Posterior cingulate gyrus (tissue), 11 donors: ENCODE measurements around the gene SLA2.
"Not testable (repeated sequence)": the region's sequence is repeated elsewhere in the genome, so short reads cannot be mapped to it uniquely, and the experiment has no call there.

Source experiments
- DNase-seq, 10 donors: peaks; one replicate each; pipeline versions ENCODE4 v3.0.0 to v3.0.0-alpha.2; 2020 to 2021; ENCODE audit warnings: mixed read lengths in 3 of 10
- intact Hi-C: fragments of 100-400 bp; cut with DNase I; formaldehyde crosslinking; loops from one replicate; pipeline ENCODE4 v1.15.1; 2023

The SLA2 gene

GRCh38 chr20:36647196-36648121 is 1.5 kb upstream of the SLA2 start:
- intact Hi-C loops: no loop called here
- DNase-seq: peak in 1 of 10 donors; percentile 31

GRCh38 chr20:36646678-36647077 is 682 bp upstream of the SLA2 start:
- DNase-seq: no peak
- intact Hi-C loops: no loop called here

- DNase-seq: peak in 1 of 10 donors; percentile 46
- intact Hi-C loops: no loop called here
Measured at GRCh38 chr20:36645353-36645752, 643 bp downstream of the SLA2 start.

- DNase-seq: no peak
- intact Hi-C loops: no loop called here
Measured at GRCh38 chr20:36644706-36645095, 1.3 kb downstream of the SLA2 start.

- intact Hi-C loops: no loop called here
Measured at GRCh38 chr20:36644032-36644705, 1.8 kb downstream of the SLA2 start.

GRCh38 chr20:36642136-36642535 is 3.9 kb downstream of the SLA2 start:
- intact Hi-C loops: no loop called here
- peak in 1 of 10 donors; percentile 49 for DNase-seq

More at GRCh38 chr20:36644032-36644705, 1.8 kb downstream of the SLA2 start:
- peak in 1 of 10 donors; percentile 55 for DNase-seq

- no peak for DNase-seq
- intact Hi-C loops: no loop called here
Measured at GRCh38 chr20:36641506-36641843, 4.5 kb downstream of the SLA2 start.

- peak in 1 of 10 donors; percentile 12 for DNase-seq
- intact Hi-C loops: not testable (repeated sequence)
Measured at GRCh38 chr20:36638876-36639400, 7.1 kb downstream of the SLA2 start.

GRCh38 chr20:36634342-36634741 is 11.7 kb downstream of the SLA2 start:
- intact Hi-C loops: no loop called here
- peak in 1 of 10 donors; percentile 20 for DNase-seq

GRCh38 chr20:36633285-36633772 is 12.7 kb downstream of the SLA2 start:
- intact Hi-C loops: no loop called here
- peak in 2 of 10 donors; percentile 47 to 52 for DNase-seq

GRCh38 chr20:36632487-36633284 is 13.3 kb downstream of the SLA2 start:
- peak in 1 of 10 donors; percentile 53 for DNase-seq
- intact Hi-C loops: no loop called here

GRCh38 chr20:36632147-36632486 is 13.9 kb downstream of the SLA2 start:
- intact Hi-C loops: no loop called here
- DNase-seq: no peak

GRCh38 chr20:36631646-36632045 is 14.3 kb downstream of the SLA2 start:
- DNase-seq: peak in 1 of 10 donors; percentile 2
- intact Hi-C loops: no loop called here

GRCh38 chr20:36629719-36630681 is 16.0 kb downstream of the SLA2 start:
- intact Hi-C loops: no loop called here
- no peak for DNase-seq

- DNase-seq: no peak
- intact Hi-C loops: no loop called here
Measured at GRCh38 chr20:36628076-36628475, 17.9 kb downstream of the SLA2 start.

GRCh38 chr20:36624944-36625324 is 21.1 kb downstream of the SLA2 start:
- DNase-seq: no peak
- intact Hi-C loops: no loop called here

GRCh38 chr20:36624068-36624943 is 21.7 kb downstream of the SLA2 start:
- no peak for DNase-seq

GRCh38 chr20:36623444-36623843 is 22.6 kb downstream of the SLA2 start:
- no peak for DNase-seq
- intact Hi-C loops: no loop called here

More at GRCh38 chr20:36624068-36624943, 21.7 kb downstream of the SLA2 start:
- intact Hi-C loops: no loop called here
